ENCODE data around the gene SEC14L1.

SEC14L1 gene

GRCh38 chr17:77217123-77217522 lies 76.4 kb downstream of the SEC14L1 start:
- DNase-seq, result no peak

- DNase-seq, result no peak
Measured at GRCh38 chr17:77217566-77217965, 76.8 kb downstream of the SEC14L1 start.

GRCh38 chr17:77218902-77219301 lies 78.1 kb downstream of the SEC14L1 start:
- DNase-seq, result no peak

GRCh38 chr17:77222356-77222755 lies 81.6 kb downstream of the SEC14L1 start:
- no peak for DNase-seq

- no peak for DNase-seq
Measured at GRCh38 chr17:77223642-77224420, 83.1 kb downstream of the SEC14L1 start.

- no peak for DNase-seq
Measured at GRCh38 chr17:77225265-77225664, 84.5 kb downstream of the SEC14L1 start.

GRCh38 chr17:77227461-77228240 lies 86.9 kb downstream of the SEC14L1 start:
- DNase-seq, result no peak

GRCh38 chr17:77228241-77228752 lies 87.5 kb downstream of the SEC14L1 start:
- no peak for DNase-seq

- no peak for DNase-seq
Measured at GRCh38 chr17:77228816-77229215, 88.0 kb downstream of the SEC14L1 start.

GRCh38 chr17:77229786-77230435 lies 89.1 kb downstream of the SEC14L1 start:
- no peak for DNase-seq

- DNase-seq, result no peak
Measured at GRCh38 chr17:77230436-77230830, 89.7 kb downstream of the SEC14L1 start.

- no peak for DNase-seq
Measured at GRCh38 chr17:77231076-77231871, 90.5 kb downstream of the SEC14L1 start.

GRCh38 chr17:77233127-77233526 lies 92.4 kb downstream of the SEC14L1 start:
- no peak for DNase-seq

- no peak for DNase-seq
Measured at GRCh38 chr17:77233635-77234334, 93.0 kb downstream of the SEC14L1 start.

GRCh38 chr17:77234695-77235094 lies 93.9 kb downstream of the SEC14L1 start:
- no peak for DNase-seq

- no peak for DNase-seq
Measured at GRCh38 chr17:77235370-77235941, 94.7 kb downstream of the SEC14L1 start.

GRCh38 chr17:77237232-77238008 lies 96.7 kb downstream of the SEC14L1 start:
- no peak for DNase-seq

- no peak for DNase-seq
Measured at GRCh38 chr17:77240976-77241375, 100.2 kb downstream of the SEC14L1 start.

GRCh38 chr17:77242118-77242851 lies 101.5 kb downstream of the SEC14L1 start:
- DNase-seq, result no peak

Measured in 8988T (cell line).